Ishikawa (cell line): ENCODE measurements around the gene CTTNBP2.
A peak's percentile ranks its signal among the peaks of the same experiment; 100 is the strongest.

Source experiments
- CEBPB ChIP-seq: IDR thresholded peaks from 2 replicates; pipeline ENCODE4 v1.6.1; 2012
- CREB1 ChIP-seq: IDR thresholded peaks from 2 replicates; pipeline ENCODE4 v1.6.1; 2012; ENCODE audit warnings: low read depth
- EGR1 ChIP-seq: IDR thresholded peaks from 2 replicates; pipeline ENCODE4 v1.6.1; 2012
- EP300 ChIP-seq: IDR thresholded peaks from 2 replicates; pipeline ENCODE4 v1.6.1; 2012; ENCODE audit warnings: borderline replicate concordance
- FOXM1 ChIP-seq: IDR thresholded peaks from 2 replicates; pipeline ENCODE4 v1.6.1; 2012; ENCODE audit warnings: low read depth, borderline replicate concordance
- MAX ChIP-seq: IDR thresholded peaks from 2 replicates; pipeline ENCODE4 v1.6.1; 2012
- NFIC ChIP-seq: IDR thresholded peaks from 2 replicates; pipeline ENCODE4 v1.6.1; 2012
- RAD21 ChIP-seq: IDR thresholded peaks from 2 replicates; pipeline ENCODE4 v1.6.1; 2012; ENCODE audit warnings: low read depth
- REST ChIP-seq: IDR thresholded peaks from 2 replicates; pipeline ENCODE4 v1.6.1; 2012; ENCODE audit warnings: low read depth, mild to moderate bottlenecking
- TAF1 ChIP-seq: IDR thresholded peaks from 2 replicates; pipeline ENCODE4 v1.6.1; 2012; ENCODE audit warnings: low read depth, mild to moderate bottlenecking
- TCF12 ChIP-seq: IDR thresholded peaks from 2 replicates; pipeline ENCODE4 v1.6.1; 2012; ENCODE audit warnings: low read depth
- TEAD4 ChIP-seq: IDR thresholded peaks from 2 replicates; pipeline ENCODE4 v1.6.1; 2012
- USF1 ChIP-seq: IDR thresholded peaks from 2 replicates; pipeline ENCODE4 v1.6.1; 2012
- YY1 ChIP-seq: IDR thresholded peaks from 2 replicates; pipeline ENCODE4 v1.6.1; 2012; ENCODE audit warnings: low read depth
- ZBTB7A ChIP-seq: IDR thresholded peaks from 2 replicates; pipeline ENCODE4 v1.6.1; 2012; ENCODE audit warnings: low read depth

Gene CTTNBP2

GRCh38 chr7:117751775-117752174 is 121.5 kb downstream of the CTTNBP2 start:
- TF ChIP-seq EP300 = no peak
- TF ChIP-seq CREB1 = no peak
- TF ChIP-seq TEAD4 = no peak
- TF ChIP-seq NFIC = no peak

- no peak for TF ChIP-seq TAF1
- TF ChIP-seq RAD21 = peak; percentile 41; the same call in 1 of the 2 replicates
- TF ChIP-seq ZBTB7A = no peak
- TF ChIP-seq TCF12 = no peak
- no peak for TF ChIP-seq CEBPB
- TF ChIP-seq YY1 = no peak
Observed at GRCh38 chr7:117750612-117751563, 122.4 kb downstream of the CTTNBP2 start.

- no peak for TF ChIP-seq ZBTB7A
- no peak for TF ChIP-seq RAD21
- no peak for TF ChIP-seq USF1
- TF ChIP-seq TCF12 = no peak
- no peak for TF ChIP-seq YY1
- no peak for TF ChIP-seq NFIC
- TF ChIP-seq TAF1 = no peak
- no peak for TF ChIP-seq EGR1
- no peak for TF ChIP-seq MAX
- TF ChIP-seq CREB1 = no peak
- TF ChIP-seq EP300 = no peak
- TF ChIP-seq CEBPB = no peak
- no peak for TF ChIP-seq FOXM1
- TF ChIP-seq TEAD4 = no peak
- no peak for TF ChIP-seq REST
Observed at GRCh38 chr7:117741962-117742361, 131.3 kb downstream of the CTTNBP2 start.

- no peak for TF ChIP-seq YY1
- TF ChIP-seq MAX = no peak
- TF ChIP-seq NFIC = no peak
- TF ChIP-seq ZBTB7A = no peak
- TF ChIP-seq TEAD4 = no peak
- TF ChIP-seq TCF12 = no peak
- no peak for TF ChIP-seq EP300
- TF ChIP-seq RAD21 = no peak
- no peak for TF ChIP-seq EGR1
- no peak for TF ChIP-seq TAF1
- no peak for TF ChIP-seq CEBPB
- TF ChIP-seq REST = no peak
- no peak for TF ChIP-seq FOXM1
- no peak for TF ChIP-seq CREB1
- TF ChIP-seq USF1 = no peak
Observed at GRCh38 chr7:117739085-117739484, 134.2 kb downstream of the CTTNBP2 start.

GRCh38 chr7:117737926-117738325 is 135.3 kb downstream of the CTTNBP2 start:
- TF ChIP-seq EGR1 = no peak
- TF ChIP-seq REST = no peak
- TF ChIP-seq USF1 = no peak
- no peak for TF ChIP-seq EP300
- no peak for TF ChIP-seq CREB1
- no peak for TF ChIP-seq MAX
- TF ChIP-seq RAD21 = no peak
- no peak for TF ChIP-seq TEAD4
- TF ChIP-seq NFIC = no peak
- no peak for TF ChIP-seq FOXM1
- no peak for TF ChIP-seq CEBPB
